Uterus (tissue), 4 donors: ENCODE data around the gene ROPN1. TPM values are rescaled to one million over a fixed set of nuclear protein-coding genes. Genes with fewer than 3 reads are reported as not detected.

ENCODE experiments used
- DNase-seq, 2 donors: peaks; one replicate each; pipeline ENCODE4 v3.0.0-alpha.2; 2019 to 2020
- H3K27ac ChIP-seq, 2 donors: fragments of 200-600 bp; sonication (generic); 1 replicate in 1 of 2; 2 replicates in 1 of 2; pipeline ENCODE4 v1.5.1; 2016 to 2018
- H3K27me3 ChIP-seq, 2 donors: fragments of 200-600 bp; sonication (generic); one replicate each; pipeline ENCODE4 v1.5.1; 2018 to 2019; ENCODE audit warnings: control low read depth in 1 of 2
- H3K36me3 ChIP-seq, 2 donors: fragments of 200-600 bp; sonication (generic); one replicate each; pipeline ENCODE4 v1.5.1; 2019; ENCODE audit warnings: control low read depth in 1 of 2
- H3K4me1 ChIP-seq, 2 donors: fragments of 200-600 bp; sonication (generic); one replicate each; pipeline ENCODE4 v1.5.1; 2018 to 2019; ENCODE audit warnings: control low read depth in 1 of 2
- H3K4me3 ChIP-seq, 2 donors: fragments of 200-600 bp; sonication (generic); 1 replicate in 1 of 2; 2 replicates in 1 of 2; pipeline ENCODE4 v1.5.1; 2018 to 2019; ENCODE audit warnings: mild to moderate bottlenecking in 1 of 2
- H3K9me3 ChIP-seq, 2 donors: fragments of 200-600 bp; sonication (generic); one replicate each; pipeline ENCODE4 v1.5.1; 2019; ENCODE audit warnings: control low read depth in 1 of 2
- POLR2A ChIP-seq, 2 donors: fragments of 450-650 bp; IDR thresholded peaks; one replicate each; pipeline ENCODE4 v1.6.1; 2016; ENCODE audit warnings: antibody characterized with exemption in 2 of 2, mild to moderate bottlenecking in 1 of 2, moderate library complexity in 1 of 2
- intact Hi-C: fragments of 100-400 bp; cut with DNase I; formaldehyde crosslinking; loops from one replicate; pipeline ENCODE4 v1.15.1; 2023; ENCODE audit warnings: low total_unique reads
- total RNA-seq, 4 donors: library from RNA; depleted of rRNA in 3 of 4; stranded (reverse); fragments of >200 nt in 3 of 4; gene quantifications; one replicate each; pipeline versions ENCODE4 v1.1.0 to v1.2.4, GENCODE V29; 2014 to 2023
- TF ChIP-seq, protein P1 (sequence below), 4 experiments: fragments of 200-600 bp in 2 of 4; fragments of 450-650 bp in 2 of 4; sonication (generic) in 2 of 4; IDR thresholded peaks; one replicate each; pipeline ENCODE4 v1.5.1; 2016 to 2019; ENCODE audit warnings: antibody characterized with exemption in 4 of 4, mild to moderate bottlenecking in 2 of 4, moderate library complexity in 1 of 4
- donor health status: DM: yes; HTN: yes; CAD: no.

ROPN1 gene
- total RNA-seq, 4 donors from 2014 or later, result not detected

DNA sequence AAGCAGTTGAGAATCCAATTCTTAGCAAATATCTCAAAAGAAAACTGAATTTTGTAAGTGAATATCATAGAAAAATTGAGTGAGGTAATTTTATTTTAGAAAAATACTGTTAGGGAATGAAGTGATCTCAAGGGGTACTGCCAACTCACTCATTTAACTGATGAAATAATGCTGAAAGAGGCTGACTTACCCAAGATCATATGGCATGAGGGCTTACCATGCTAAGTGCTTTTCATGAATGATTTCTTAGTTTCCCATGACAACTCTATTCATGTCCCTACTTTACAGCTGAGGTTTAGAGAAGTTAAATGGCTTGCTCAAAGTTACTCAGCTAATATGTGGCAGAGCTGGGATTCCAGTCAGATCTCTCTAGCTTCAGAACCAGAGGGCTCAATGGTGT is 61.5 kb downstream of the ROPN1 start:
- intact Hi-C loops, result no loop called here
- H3K27me3 ChIP-seq, result no peaks in the 10 kb centered on the region
- no peaks in the 10 kb centered on the region for H3K4me1 ChIP-seq
- no peaks in the 10 kb centered on the region for H3K36me3 ChIP-seq
- no peak for DNase-seq
- TF ChIP-seq, protein P1, sequence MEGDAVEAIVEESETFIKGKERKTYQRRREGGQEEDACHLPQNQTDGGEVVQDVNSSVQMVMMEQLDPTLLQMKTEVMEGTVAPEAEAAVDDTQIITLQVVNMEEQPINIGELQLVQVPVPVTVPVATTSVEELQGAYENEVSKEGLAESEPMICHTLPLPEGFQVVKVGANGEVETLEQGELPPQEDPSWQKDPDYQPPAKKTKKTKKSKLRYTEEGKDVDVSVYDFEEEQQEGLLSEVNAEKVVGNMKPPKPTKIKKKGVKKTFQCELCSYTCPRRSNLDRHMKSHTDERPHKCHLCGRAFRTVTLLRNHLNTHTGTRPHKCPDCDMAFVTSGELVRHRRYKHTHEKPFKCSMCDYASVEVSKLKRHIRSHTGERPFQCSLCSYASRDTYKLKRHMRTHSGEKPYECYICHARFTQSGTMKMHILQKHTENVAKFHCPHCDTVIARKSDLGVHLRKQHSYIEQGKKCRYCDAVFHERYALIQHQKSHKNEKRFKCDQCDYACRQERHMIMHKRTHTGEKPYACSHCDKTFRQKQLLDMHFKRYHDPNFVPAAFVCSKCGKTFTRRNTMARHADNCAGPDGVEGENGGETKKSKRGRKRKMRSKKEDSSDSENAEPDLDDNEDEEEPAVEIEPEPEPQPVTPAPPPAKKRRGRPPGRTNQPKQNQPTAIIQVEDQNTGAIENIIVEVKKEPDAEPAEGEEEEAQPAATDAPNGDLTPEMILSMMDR (IDR thresholded peaks at IDR 0.05), result no peak
- TF ChIP-seq POLR2A (IDR thresholded peaks at IDR 0.05), result no peak
- no peak overlapping the region for H3K4me3 ChIP-seq
- no peaks in the 10 kb centered on the region for H3K9me3 ChIP-seq
- no peak overlapping the region for H3K27ac ChIP-seq

DNA sequence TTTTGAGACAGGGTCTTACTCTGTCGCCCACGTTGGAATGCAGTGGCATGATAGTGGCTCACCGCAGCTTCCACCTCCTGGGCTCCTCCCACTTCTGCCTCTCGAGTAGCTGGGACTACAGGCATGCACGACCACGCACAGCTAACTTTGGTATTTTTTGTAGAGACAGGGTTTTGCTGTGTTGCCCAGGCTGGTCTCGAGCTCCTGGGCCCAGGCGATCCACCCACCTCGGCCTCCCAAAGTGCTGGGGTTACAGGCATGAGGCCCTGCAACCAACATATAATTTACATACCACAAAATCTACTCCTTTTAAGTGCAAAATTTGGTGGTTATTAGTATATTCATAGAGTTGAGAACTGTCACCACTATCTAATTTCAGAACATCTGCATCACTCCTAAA is 62.6 kb downstream of the ROPN1 start:
- intact Hi-C loops, result no loop called here
- Histone ChIP-seq H3K27me3 (no peaks in the 10 kb centered on the region), H3K36me3 (no peaks in the 10 kb centered on the region), H3K4me1 (no peaks in the 10 kb centered on the region), H3K4me3 (no peak overlapping the region), H3K27ac (no peak overlapping the region), H3K9me3 (no peaks in the 10 kb centered on the region)
- DNase-seq, result no peak
- TF ChIP-seq, protein P1 (IDR thresholded peaks at IDR 0.05), result no peak
- no peak for TF ChIP-seq POLR2A (IDR thresholded peaks at IDR 0.05)

DNA sequence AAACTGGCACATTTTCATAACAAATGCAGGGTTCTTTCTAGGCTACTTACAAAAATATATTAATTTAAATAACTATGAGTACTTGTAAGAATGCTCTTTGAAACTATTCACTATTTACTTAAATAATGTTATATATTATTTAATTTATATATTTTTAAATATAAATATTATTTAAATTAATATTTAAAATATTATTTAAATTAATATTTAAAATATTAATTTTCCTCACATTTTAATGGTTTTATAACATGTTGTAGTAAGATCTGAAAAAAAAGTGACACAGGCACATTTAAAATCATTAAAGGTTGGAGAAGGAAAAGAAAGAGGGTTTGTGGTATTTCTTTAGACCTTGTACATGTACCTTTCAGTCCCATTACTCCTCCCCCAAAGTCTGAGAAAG is 65.5 kb downstream of the ROPN1 start:
- no peaks in the 10 kb centered on the region for H3K27me3 ChIP-seq
- intact Hi-C loops, result no loop called here
- TF ChIP-seq POLR2A (IDR thresholded peaks at IDR 0.05), result no peak
- TF ChIP-seq, protein P1 (IDR thresholded peaks at IDR 0.05), result no peak
- H3K36me3 ChIP-seq, result no peaks in the 10 kb centered on the region
- DNase-seq, result no peak
- H3K9me3 ChIP-seq, result no peaks in the 10 kb centered on the region
- no peak overlapping the region for H3K4me3 ChIP-seq
- no peak overlapping the region for H3K27ac ChIP-seq
- H3K4me1 ChIP-seq, result no peaks in the 10 kb centered on the region

DNA sequence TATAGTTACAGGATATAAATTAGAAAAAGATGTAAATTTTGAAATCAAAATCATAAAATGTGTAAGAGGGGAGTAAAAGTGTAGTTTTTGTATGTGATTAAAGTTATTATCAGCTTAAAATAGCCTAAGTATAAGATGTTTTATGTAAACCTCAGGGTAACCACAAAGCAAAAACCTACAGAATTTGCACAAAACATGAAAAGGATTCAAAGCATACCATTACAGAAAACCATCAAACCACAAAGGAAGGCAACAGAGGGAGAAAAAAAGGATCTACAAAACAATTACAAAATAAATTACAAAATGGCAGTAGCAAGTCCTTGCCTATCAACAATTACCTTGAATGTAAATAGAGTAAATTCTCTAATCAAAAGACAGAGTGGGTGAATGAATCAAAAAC is 71.1 kb downstream of the ROPN1 start:
- intact Hi-C loops, result no loop called here
- H3K36me3 ChIP-seq, result no peaks in the 10 kb centered on the region
- DNase-seq, result no peak
- no peaks in the 10 kb centered on the region for H3K27me3 ChIP-seq
- H3K4me3 ChIP-seq, result no peak overlapping the region
- no peak overlapping the region for H3K27ac ChIP-seq
- peaks cover 0 to 11% of the 10 kb centered on the region in 2 donors for H3K9me3 ChIP-seq
- TF ChIP-seq, protein P1 (IDR thresholded peaks at IDR 0.05), result no peak
- TF ChIP-seq POLR2A (IDR thresholded peaks at IDR 0.05), result no peak
- H3K4me1 ChIP-seq, result no peaks in the 10 kb centered on the region

DNA sequence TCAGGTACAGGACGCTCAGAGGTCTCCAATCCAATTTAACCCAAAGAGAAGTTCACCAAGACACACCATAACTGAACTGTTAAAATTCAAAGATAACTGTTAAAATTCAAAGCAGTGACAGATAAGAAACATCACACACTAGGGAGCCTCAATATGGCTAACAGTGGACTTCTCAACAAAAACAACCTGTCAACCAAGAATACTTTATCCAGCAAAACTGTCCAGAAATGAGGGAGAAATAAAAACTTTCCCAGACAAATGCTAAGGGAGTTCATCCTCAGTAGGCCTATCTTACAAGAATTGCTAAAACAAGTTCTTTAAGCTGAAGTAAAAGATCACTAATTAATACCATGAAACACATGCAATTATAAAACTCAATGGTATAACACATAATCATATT is 71.5 kb downstream of the ROPN1 start:
- no peak overlapping the region for H3K4me3 ChIP-seq
- intact Hi-C loops, result no loop called here
- no peak for DNase-seq

More for the DNA sequence above, 71.5 kb downstream of the ROPN1 start:
- Histone ChIP-seq H3K4me1 (no peaks in the 10 kb centered on the region), H3K9me3 (peaks cover 0 to 11% of the 10 kb centered on the region in 2 donors), H3K27ac (no peak overlapping the region), H3K36me3 (no peaks in the 10 kb centered on the region), H3K27me3 (no peaks in the 10 kb centered on the region)
- TF ChIP-seq, protein P1 (IDR thresholded peaks at IDR 0.05), result no peak
- no peak for TF ChIP-seq POLR2A (IDR thresholded peaks at IDR 0.05)
